ENCODE results near the gene SLC37A1. TPM values are rescaled to one million over a fixed set of nuclear protein-coding genes. Genes with fewer than 3 reads are reported as not detected.
A peak's percentile ranks its signal among the peaks of the same experiment; 100 is the strongest.

Gene SLC37A1
- total and polyA plus RNA-seq, 2 of the 13 experiments (the other 11 are each of a cell fraction or from before 2014, with no cell fraction given): 0.22 to 0.40 TPM

DNA sequence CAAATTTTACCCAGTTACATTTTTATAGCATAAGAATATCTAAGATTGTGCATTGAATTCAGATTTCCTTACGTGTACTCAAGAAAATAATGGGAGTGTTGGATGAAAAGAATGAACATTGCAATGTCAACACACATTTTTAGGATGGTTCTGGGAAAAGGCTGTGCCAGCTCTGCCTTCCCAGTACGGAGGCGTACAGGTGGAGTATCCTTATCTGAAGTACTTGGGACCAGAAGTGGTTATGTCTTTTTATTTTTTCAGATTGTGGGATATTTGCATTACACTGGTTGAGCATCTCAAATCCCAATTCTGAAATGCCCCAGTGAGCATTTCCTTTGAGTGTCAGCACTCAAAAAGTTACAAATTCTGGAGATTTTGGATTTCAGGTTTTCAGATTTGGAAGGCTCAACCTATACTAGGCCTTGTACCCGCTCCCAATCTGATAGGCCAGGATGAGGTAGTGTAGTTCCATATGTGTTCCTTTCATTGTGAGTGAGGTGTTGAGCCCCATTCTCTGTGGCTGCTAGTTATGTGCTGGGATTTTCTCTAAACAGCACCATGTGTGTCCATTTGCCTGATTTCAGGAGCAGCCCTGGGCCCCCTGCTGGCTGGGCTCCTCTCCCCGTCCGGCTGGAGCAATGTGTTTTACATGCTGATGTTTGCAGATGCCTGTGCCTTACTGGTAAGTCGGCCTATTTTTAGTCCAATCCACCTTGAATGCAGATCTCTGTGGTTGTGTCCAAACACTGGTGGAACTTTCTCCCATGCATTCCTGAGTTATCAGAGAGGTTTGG is 60.8 kb downstream of the SLC37A1 start:
- H3K36me3 ChIP-seq (replicated peaks in 1 of 2; ENCODE audit: control insufficient read depth in 1 of 2, insufficient read depth in 2 of 2, low read length in 2 of 2): no peaks in the 10 kb centered on the region
- H3K27ac ChIP-seq (ENCODE audit: extremely low read length, insufficient read depth, low read length): no peak overlapping the region
- peaks cover 5% of the 10 kb centered on the region; the same call in 1 of the 2 replicates for H3K9me3 ChIP-seq (ENCODE audit: low read length)
- peak; percentile 33 for DNase-seq (ENCODE audit: low spot score)
- H3K9ac ChIP-seq (ENCODE audit: insufficient read depth, low read depth, low read length): no peak overlapping the region
- no peaks in the 10 kb centered on the region for H4K20me1 ChIP-seq (ENCODE audit: insufficient read depth, low read length)
- in situ Hi-C loops (cut with HindIII; ENCODE audit: extremely low pct_ligation_motif_present, low pct_unique_long_range_greater_than_20kb): no loop called here
- no peak overlapping the region for H2AFZ ChIP-seq (ENCODE audit: low read length)
- peak; percentile 95 for ATAC-seq
- H3K4me2 ChIP-seq (ENCODE audit: low read depth, low read length): no peak overlapping the region
- H3K79me2 ChIP-seq (ENCODE audit: insufficient read depth, low read length): no peaks in the 10 kb centered on the region
- peaks cover 2 to 8% of the 10 kb centered on the region in 2 experiments; a peak in 3 of 5 replicates for H3K27me3 ChIP-seq (ENCODE audit: control insufficient read depth in 1 of 2, insufficient read depth in 2 of 2, low read length in 2 of 2)
- peak; percentile 63 for FAIRE-seq
- no peaks in the 10 kb centered on the region for H3K4me1 ChIP-seq (ENCODE audit: insufficient read depth, low read length)
- ChIA-PET CTCF (ENCODE audit: low intra/inter-chr PET ratio, low total read pairs) (no interaction called here), POLR2A (no interaction called here)
- H3K4me3 ChIP-seq (replicated peaks in 1 of 3; ENCODE audit: insufficient read depth in 1 of 3, low read depth in 2 of 3, low read length in 3 of 3): no peak overlapping the region
- TF ChIP-seq, protein P1, sequence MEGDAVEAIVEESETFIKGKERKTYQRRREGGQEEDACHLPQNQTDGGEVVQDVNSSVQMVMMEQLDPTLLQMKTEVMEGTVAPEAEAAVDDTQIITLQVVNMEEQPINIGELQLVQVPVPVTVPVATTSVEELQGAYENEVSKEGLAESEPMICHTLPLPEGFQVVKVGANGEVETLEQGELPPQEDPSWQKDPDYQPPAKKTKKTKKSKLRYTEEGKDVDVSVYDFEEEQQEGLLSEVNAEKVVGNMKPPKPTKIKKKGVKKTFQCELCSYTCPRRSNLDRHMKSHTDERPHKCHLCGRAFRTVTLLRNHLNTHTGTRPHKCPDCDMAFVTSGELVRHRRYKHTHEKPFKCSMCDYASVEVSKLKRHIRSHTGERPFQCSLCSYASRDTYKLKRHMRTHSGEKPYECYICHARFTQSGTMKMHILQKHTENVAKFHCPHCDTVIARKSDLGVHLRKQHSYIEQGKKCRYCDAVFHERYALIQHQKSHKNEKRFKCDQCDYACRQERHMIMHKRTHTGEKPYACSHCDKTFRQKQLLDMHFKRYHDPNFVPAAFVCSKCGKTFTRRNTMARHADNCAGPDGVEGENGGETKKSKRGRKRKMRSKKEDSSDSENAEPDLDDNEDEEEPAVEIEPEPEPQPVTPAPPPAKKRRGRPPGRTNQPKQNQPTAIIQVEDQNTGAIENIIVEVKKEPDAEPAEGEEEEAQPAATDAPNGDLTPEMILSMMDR (CRISPR knock-in tag; IDR thresholded peaks at IDR 0.05): peak; percentile 71
- TF ChIP-seq SOX6 (IDR thresholded peaks at IDR 0.05): no peak
- TF ChIP-seq SOX6 (CRISPR knock-in tag; IDR thresholded peaks at IDR 0.05): 0 out of 2 replicates have a peak, but pooled peaks have one; percentile 20
- peak; percentile 46; the same call in 1 of the 2 replicates for TF ChIP-seq RAD21 (CRISPR knock-in tag; IDR thresholded peaks at IDR 0.05)
- TF ChIP-seq SNRNP70 (IDR thresholded peaks at IDR 0.05; ENCODE audit: low read depth, low read length): no peak
- TF ChIP-seq ZEB1 (IDR thresholded peaks at IDR 0.05; ENCODE audit: insufficient replicate concordance, low read depth): no peak
- TF ChIP-seq SMC3 (IDR thresholded peaks at IDR 0.05; ENCODE audit: low read length): peak; percentile 54
- TF ChIP-seq MYC (CRISPR knock-in tag; IDR thresholded peaks at IDR 0.05; ENCODE audit: borderline replicate concordance): peak; percentile 20; the same call in 1 of the 2 replicates
- TF ChIP-seq JUNB (CRISPR knock-in tag; IDR thresholded peaks at IDR 0.05; ENCODE audit: borderline replicate concordance): no peak
- no peak for TF ChIP-seq HNF4A (CRISPR knock-in tag; IDR thresholded peaks at IDR 0.05)
- TF ChIP-seq STAG1 (CRISPR knock-in tag; IDR thresholded peaks at IDR 0.05): peak; percentile 61
- TF ChIP-seq FOXP1 (IDR thresholded peaks at IDR 0.05): no peak
- no peak for TF ChIP-seq FOXP1 (CRISPR knock-in tag; IDR thresholded peaks at IDR 0.05)
- TF ChIP-seq, protein P2, sequence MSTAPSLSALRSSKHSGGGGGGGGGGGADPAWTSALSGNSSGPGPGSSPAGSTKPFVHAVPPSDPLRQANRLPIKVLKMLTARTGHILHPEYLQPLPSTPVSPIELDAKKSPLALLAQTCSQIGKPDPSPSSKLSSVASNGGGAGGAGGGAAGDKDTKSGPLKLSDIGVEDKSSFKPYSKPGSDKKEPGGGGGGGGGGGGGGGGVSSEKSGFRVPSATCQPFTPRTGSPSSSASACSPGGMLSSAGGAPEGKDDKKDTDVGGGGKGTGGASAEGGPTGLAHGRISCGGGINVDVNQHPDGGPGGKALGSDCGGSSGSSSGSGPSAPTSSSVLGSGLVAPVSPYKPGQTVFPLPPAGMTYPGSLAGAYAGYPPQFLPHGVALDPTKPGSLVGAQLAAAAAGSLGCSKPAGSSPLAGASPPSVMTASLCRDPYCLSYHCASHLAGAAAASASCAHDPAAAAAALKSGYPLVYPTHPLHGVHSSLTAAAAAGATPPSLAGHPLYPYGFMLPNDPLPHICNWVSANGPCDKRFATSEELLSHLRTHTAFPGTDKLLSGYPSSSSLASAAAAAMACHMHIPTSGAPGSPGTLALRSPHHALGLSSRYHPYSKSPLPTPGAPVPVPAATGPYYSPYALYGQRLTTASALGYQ (CRISPR knock-in tag; IDR thresholded peaks at IDR 0.05): no peak
- TF ChIP-seq XRCC5 (optimal IDR thresholded peaks at IDR 0.05; ENCODE audit: low read length): peak; percentile 74
- 58% methylated on average over 5 of the region's 7 CpGs for WGBS (ENCODE audit: low lambda C conversion rate)
- no TSS peak for BruUV-seq (replicated peaks)
- intact Hi-C loops (cut with micrococcal nuclease; ENCODE audit: unreplicated experiment): loop anchor here (5.0 kb wide), 1 partner anchor 47 kb away; no protein-coding TSS in a partner anchor

All from HepG2 (cell line).